Ovary (tissue), 3 donors: Measurements from ENCODE around the gene BMERB1.

Experiments
- CTCF ChIP-seq, 3 donors: fragments of 450-650 bp in 2 of 3; fragments of 200-600 bp in 1 of 3; IDR thresholded peaks; one replicate each; pipeline versions ENCODE4 v1.5.1 to v1.8.0; 2016 to 2022; ENCODE audit warnings: antibody characterized with exemption in 3 of 3, mild to moderate bottlenecking in 1 of 3
- EP300 ChIP-seq: sonication (generic); formaldehyde crosslinking; IDR thresholded peaks from one replicate; pipeline ENCODE4 v1.6.1; 2017; ENCODE audit warnings: antibody characterized with exemption
- POLR2A ChIP-seq: fragments of 450-650 bp; IDR thresholded peaks from one replicate; pipeline ENCODE4 v1.6.1; 2017; ENCODE audit warnings: antibody characterized with exemption, mild to moderate bottlenecking, moderate library complexity
- donor health status: DM: no; HTN: no; CAD: no.

GRCh38 chr16:15521758-15522509 is 87.5 kb downstream of the BMERB1 start:
- no peak for TF ChIP-seq CTCF (IDR thresholded peaks at IDR 0.05)
- no peak for TF ChIP-seq POLR2A
- TF ChIP-seq EP300: no peak
